Loucy (cell line): Measurements from ENCODE around the gene PIAS1.

Source experiments
- H2AFZ ChIP-seq: fragments of 200-600 bp; sonication (generic); 2 replicates; pipeline ENCODE4 v1.6.0; 2016; ENCODE audit warnings: antibody characterized with exemption, mild to moderate bottlenecking, low read length, moderate library complexity
- H3F3A ChIP-seq: fragments of 200-600 bp; 2 replicates; pipeline ENCODE4 v1.6.0; 2016; ENCODE audit warnings: antibody characterized with exemption, low read depth, mild to moderate bottlenecking
- H3K27me3 ChIP-seq: fragments of 200-600 bp; sonication (generic); 2 replicates; pipeline ENCODE4 v1.6.1; 2014; ENCODE audit warnings: low read length, mild to moderate bottlenecking; ENCODE audit not compliant: insufficient read depth, poor library complexity, severe bottlenecking
- H3K36me3 ChIP-seq: fragments of 200-600 bp; sonication (generic); 2 replicates; pipeline ENCODE4 v1.6.1; 2016; ENCODE audit warnings: low read length; ENCODE audit not compliant: insufficient read depth
- H3K4me1 ChIP-seq: fragments of 200-600 bp; sonication (generic); 2 replicates; pipeline ENCODE4 v1.5.1; 2014; ENCODE audit warnings: low read length, mild to moderate bottlenecking; ENCODE audit not compliant: insufficient read depth, poor library complexity, severe bottlenecking
- H3K4me2 ChIP-seq: fragments of 200-600 bp; sonication (generic); 2 replicates; pipeline ENCODE4 v1.6.0; 2014; ENCODE audit warnings: antibody characterized with exemption, low read length, low read depth, mild to moderate bottlenecking; ENCODE audit not compliant: poor library complexity, severe bottlenecking
- H3K4me3 ChIP-seq: fragments of 200-600 bp; sonication (generic); 2 replicates; pipeline ENCODE4 v1.5.1; 2014; ENCODE audit warnings: low read length, mild to moderate bottlenecking, mixed read lengths; ENCODE audit not compliant: poor library complexity, severe bottlenecking
- H3K79me2 ChIP-seq: fragments of 200-600 bp; sonication (generic); 2 replicates; pipeline ENCODE4 v1.6.1; 2014; ENCODE audit warnings: low read length; ENCODE audit not compliant: insufficient read depth
- H3K9ac ChIP-seq: fragments of 200-600 bp; sonication (generic); 2 replicates; pipeline ENCODE4 v1.6.0; 2014; ENCODE audit warnings: mild to moderate bottlenecking, low read depth, low read length, moderate library complexity; ENCODE audit not compliant: poor library complexity, severe bottlenecking
- H3K9me2 ChIP-seq: fragments of 200-600 bp; sonication (generic); replicated peaks from 2 replicates; pipeline ENCODE4 v1.6.1; 2016; ENCODE audit warnings: low read depth, low read length, mixed read lengths
- H3K9me3 ChIP-seq: fragments of 200-600 bp; sonication (generic); 2 replicates; pipeline ENCODE4 v1.6.1; 2014; ENCODE audit warnings: mild to moderate bottlenecking, antibody characterized with exemption, low read length, low read depth; ENCODE audit not compliant: insufficient read depth
- H4K20me1 ChIP-seq: fragments of 200-600 bp; sonication (generic); 2 replicates; pipeline ENCODE4 v1.6.0; 2014; ENCODE audit warnings: antibody characterized with exemption, low read length, mild to moderate bottlenecking; ENCODE audit not compliant: insufficient read depth, poor library complexity, severe bottlenecking
- CTCF ChIP-seq: fragments of 200-600 bp; sonication (generic); conservative IDR thresholded peaks from 2 replicates; pipeline ENCODE4 v1.5.1; 2014; ENCODE audit warnings: mild to moderate bottlenecking, antibody characterized with exemption, low read length
- EZH2phosphoT487 ChIP-seq: fragments of 200-600 bp; IDR thresholded peaks from 2 replicates; pipeline ENCODE4 v1.6.1; 2018; ENCODE audit warnings: antibody characterized with exemption, mild to moderate bottlenecking, moderate library complexity, borderline replicate concordance

Gene PIAS1

GRCh38 chr15:68113273-68113672, 59.2 kb downstream of the PIAS1 start:
- Histone ChIP-seq H3K9me3 (no peaks in the 10 kb centered on the region), H3K9ac (peak overlapping the region; percentile 53), H2AFZ (no peak overlapping the region), H3K4me3 (peak overlapping the region; percentile 70), H3K27me3 (no peaks in the 10 kb centered on the region), H3K36me3 (peaks cover under 1% of the 10 kb centered on the region), H3K9me2 (no peaks in the 10 kb centered on the region), H4K20me1 (peaks cover 33% of the 10 kb centered on the region), H3K4me1 (peaks cover 30% of the 10 kb centered on the region), H3K79me2 (peaks cover 96% of the 10 kb centered on the region), H3K4me2 (peak overlapping the region; percentile 72), H3F3A (no peaks in the 10 kb centered on the region)
- TF ChIP-seq CTCF: no peak
- no peak for TF ChIP-seq EZH2phosphoT487

- Histone ChIP-seq H3K9me2 (no peaks in the 10 kb centered on the region), H3K4me2 (peak overlapping the region; percentile 72), H2AFZ (no peak overlapping the region), H4K20me1 (peaks cover 33% of the 10 kb centered on the region), H3K9ac (peak overlapping the region; percentile 53), H3K4me1 (peaks cover 30% of the 10 kb centered on the region), H3K4me3 (peak overlapping the region; percentile 70), H3K36me3 (no peaks in the 10 kb centered on the region; the same call in 1 of the 2 replicates), H3K79me2 (peaks cover 96% of the 10 kb centered on the region), H3F3A (no peaks in the 10 kb centered on the region), H3K27me3 (no peaks in the 10 kb centered on the region), H3K9me3 (no peaks in the 10 kb centered on the region)
- TF ChIP-seq EZH2phosphoT487 (no peak), CTCF (no peak)
These were observed 59.6 kb downstream of the PIAS1 start for GRCh38 chr15:68113751-68114150.

GRCh38 chr15:68114356-68114755, 60.2 kb downstream of the PIAS1 start:
- H4K20me1 ChIP-seq: peaks cover 33% of the 10 kb centered on the region

More at GRCh38 chr15:68114356-68114755, 60.2 kb downstream of the PIAS1 start:
- H3K27me3 ChIP-seq: no peaks in the 10 kb centered on the region
- H3K9ac ChIP-seq: peak overlapping the region; percentile 53
- no peaks in the 10 kb centered on the region for H3K9me2 ChIP-seq
- TF ChIP-seq CTCF (no peak), EZH2phosphoT487 (no peak)
- peaks cover 95% of the 10 kb centered on the region for H3K79me2 ChIP-seq
- peaks cover 30% of the 10 kb centered on the region for H3K4me1 ChIP-seq
- H2AFZ ChIP-seq: no peak overlapping the region
- no peaks in the 10 kb centered on the region; the same call in 1 of the 2 replicates for H3K36me3 ChIP-seq
- no peaks in the 10 kb centered on the region for H3F3A ChIP-seq
- H3K4me3 ChIP-seq: peak overlapping the region; percentile 70
- H3K9me3 ChIP-seq: no peaks in the 10 kb centered on the region
- H3K4me2 ChIP-seq: peak overlapping the region; percentile 72
